Activated CD8-positive, alpha-beta T cell treated with anti-CD3 and anti-CD28 coated beads for 36 hours (primary cell): ENCODE results near the gene BPIFB1. TPM values are rescaled to one million over a fixed set of nuclear protein-coding genes. Genes with fewer than 3 reads are reported as not detected.

Experiments
- total RNA-seq, 2 experiments: library from RNA; stranded (reverse); gene quantifications; one replicate each; pipeline ENCODE4 v1.2.3, GENCODE V29; 2021

BPIFB1 gene
- total RNA-seq, 2 experiments from 2014 or later = not detected

Other genes with a start within 250 kb of the BPIFB1 start
- gene BPIFB3, start 229.3 kb upstream of the BPIFB1 start, total RNA-seq = not detected
- not detected for gene BPIFB4, start 203.6 kb upstream of the BPIFB1 start, total RNA-seq
- gene BPIFA2, start 115.1 kb upstream of the BPIFB1 start, total RNA-seq = not detected
- not detected for gene BPIFA3, start 65.9 kb upstream of the BPIFB1 start, total RNA-seq
- gene BPIFA1, start 47.2 kb upstream of the BPIFB1 start, total RNA-seq = not detected
- gene CDK5RAP1, start 118.3 kb downstream of the BPIFB1 start, total RNA-seq = 10 to 100 TPM; 35.4 to 38.2 TPM
- 1 to 10 TPM; 5.6 to 5.8 TPM for gene SNTA1, start 160.5 kb downstream of the BPIFB1 start, total RNA-seq
- gene CBFA2T2, start 206.9 kb downstream of the BPIFB1 start, total RNA-seq = 10 to 100 TPM; 10.2 to 10.9 TPM